Ascending aorta (tissue), 2 donors: Measurements from ENCODE around the gene PSME3. TPM values are rescaled to one million over a fixed set of nuclear protein-coding genes. Genes with fewer than 3 reads are reported as not detected.

Experiments
- DNase-seq, 2 donors: peaks; one replicate each; pipeline ENCODE4 v3.0.0-alpha.2; 2019; ENCODE audit warnings: low spot score in 2 of 2
- H3K27ac ChIP-seq, 2 donors: fragments of 200-600 bp; sonication (generic); one replicate each; pipeline ENCODE4 v1.5.1; 2016 to 2017; ENCODE audit warnings: mild to moderate bottlenecking in 1 of 2
- H3K27me3 ChIP-seq: fragments of 200-600 bp; sonication (generic); one replicate; pipeline ENCODE4 v1.5.1; 2017
- H3K36me3 ChIP-seq, 2 donors: fragments of 200-600 bp; sonication (generic); one replicate each; pipeline ENCODE4 v1.5.1; 2016
- H3K4me1 ChIP-seq, 2 donors: fragments of 200-600 bp; sonication (generic); one replicate each; pipeline ENCODE4 v1.5.1; 2016 to 2017; ENCODE audit warnings: mild to moderate bottlenecking in 1 of 2
- H3K4me3 ChIP-seq, 2 donors: fragments of 200-600 bp; sonication (generic); one replicate each; pipeline ENCODE4 v1.5.1; 2016 to 2017; ENCODE audit warnings: mild to moderate bottlenecking in 1 of 2
- H3K9me3 ChIP-seq, 2 donors: fragments of 200-600 bp; sonication (generic); one replicate each; pipeline ENCODE4 v1.5.1; 2016
- CTCF ChIP-seq, 3 experiments: fragments of 200-600 bp in 2 of 3; fragments of 450-650 bp in 1 of 3; sonication (generic) in 2 of 3; IDR thresholded peaks; one replicate each; pipeline ENCODE4 v1.5.1; 2016 to 2019; ENCODE audit warnings: antibody characterized with exemption in 3 of 3, mild to moderate bottlenecking in 1 of 3, moderate library complexity in 1 of 3
- intact Hi-C: fragments of 100-400 bp; cut with DNase I; formaldehyde crosslinking; loops from one replicate; pipeline ENCODE4 v1.15.1; 2023
- total RNA-seq: library from RNA; depleted of rRNA; stranded (reverse); fragments of >200 nt; gene quantifications from one replicate; pipeline ENCODE4 v1.1.0, GENCODE V29; 2016

The PSME3 gene
- total RNA-seq, 1 donor from 2014 or later: 29.7 TPM

- no peaks in the 10 kb centered on the region for H3K27me3 ChIP-seq
- H3K27ac ChIP-seq: no peak overlapping the region
- H3K4me1 ChIP-seq: no peaks in the 10 kb centered on the region
- intact Hi-C loops: no loop called here
- DNase-seq: no peak
- H3K36me3 ChIP-seq: no peaks in the 10 kb centered on the region
- no peaks in the 10 kb centered on the region for H3K9me3 ChIP-seq
- H3K4me3 ChIP-seq: no peak overlapping the region
- TF ChIP-seq CTCF (IDR thresholded peaks at IDR 0.05): no peak
Observed at GRCh38 chr17:42804918-42805367, 28.3 kb upstream of the PSME3 start.

- no peaks in the 10 kb centered on the region for H3K9me3 ChIP-seq
- TF ChIP-seq CTCF (IDR thresholded peaks at IDR 0.05): no peak
- DNase-seq: no peak
- no peaks in the 10 kb centered on the region for H3K4me1 ChIP-seq
- intact Hi-C loops: no loop called here
- no peaks in the 10 kb centered on the region for H3K27me3 ChIP-seq
- H3K4me3 ChIP-seq: no peak overlapping the region
- peaks cover 8 to 13% of the 10 kb centered on the region in 2 donors for H3K36me3 ChIP-seq
- H3K27ac ChIP-seq: no peak overlapping the region
Observed at GRCh38 chr17:42806249-42806648, 26.9 kb upstream of the PSME3 start.

GRCh38 chr17:42809250-42809649, 23.9 kb upstream of the PSME3 start:
- Histone ChIP-seq H3K27me3 (no peaks in the 10 kb centered on the region), H3K4me1 (no peaks in the 10 kb centered on the region), H3K4me3 (no peak overlapping the region), H3K9me3 (no peaks in the 10 kb centered on the region), H3K27ac (no peak overlapping the region), H3K36me3 (peaks cover 25 to 37% of the 10 kb centered on the region in 2 donors)
- TF ChIP-seq CTCF (IDR thresholded peaks at IDR 0.05): no peak
- intact Hi-C loops: no loop called here
- DNase-seq: no peak

- Histone ChIP-seq H3K36me3 (peaks cover 78 to 93% of the 10 kb centered on the region in 2 donors), H3K27me3 (no peaks in the 10 kb centered on the region), H3K4me1 (no peaks in the 10 kb centered on the region), H3K4me3 (no peak overlapping the region), H3K27ac (no peak overlapping the region), H3K9me3 (no peaks in the 10 kb centered on the region)
- DNase-seq: no peak
- TF ChIP-seq CTCF (IDR thresholded peaks at IDR 0.05): no peak
- intact Hi-C loops: no loop called here
Observed at GRCh38 chr17:42814633-42815399, 18.4 kb upstream of the PSME3 start.

GRCh38 chr17:42817866-42818265, 15.3 kb upstream of the PSME3 start:
- H3K4me1 ChIP-seq: peaks cover 0 to 5% of the 10 kb centered on the region in 2 donors
- intact Hi-C loops: no loop called here

More at GRCh38 chr17:42817866-42818265, 15.3 kb upstream of the PSME3 start:
- no peak for TF ChIP-seq CTCF (IDR thresholded peaks at IDR 0.05)
- Histone ChIP-seq H3K27me3 (no peaks in the 10 kb centered on the region), H3K36me3 (peaks cover 70 to 84% of the 10 kb centered on the region in 2 donors), H3K9me3 (no peaks in the 10 kb centered on the region), H3K27ac (no peak overlapping the region), H3K4me3 (no peak overlapping the region)
- no peak for DNase-seq
